Stimulated activated CD8-positive, alpha-beta memory T cell treated with anti-CD3 and anti-CD28 coated beads, Interleukin-7, amount 100 ng/mL, for 48 hours (primary cell): ENCODE data around the gene ANKFN1.

ENCODE experiments used
- DNase-seq, 2 donors: peaks; one replicate each; pipeline ENCODE4 v3.0.0-alpha.2; 2020; ENCODE audit warnings: low read depth in 1 of 2; ENCODE audit errors: extremely low read depth in 1 of 2

The ANKFN1 gene

DNA sequence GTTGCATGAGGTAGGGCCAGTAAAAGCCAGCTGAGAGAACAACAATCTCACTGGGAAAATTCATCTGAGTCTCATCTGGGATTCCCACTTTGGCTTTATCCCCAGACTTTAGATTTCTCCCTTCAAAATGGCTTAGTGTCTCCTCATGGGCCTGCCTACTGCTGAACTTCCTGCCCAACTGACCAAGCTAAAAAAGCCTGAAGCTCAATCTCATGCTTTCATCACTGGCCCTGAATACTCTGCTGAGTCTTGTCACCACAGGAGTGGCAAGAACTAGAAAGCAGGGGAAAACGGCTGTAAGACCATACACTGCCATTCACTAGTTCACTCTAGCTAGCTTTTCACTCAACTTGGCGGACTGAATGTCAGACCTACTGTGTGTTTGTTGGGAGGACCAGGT is 343.9 kb downstream of the ANKFN1 start:
- no peak for DNase-seq

DNA sequence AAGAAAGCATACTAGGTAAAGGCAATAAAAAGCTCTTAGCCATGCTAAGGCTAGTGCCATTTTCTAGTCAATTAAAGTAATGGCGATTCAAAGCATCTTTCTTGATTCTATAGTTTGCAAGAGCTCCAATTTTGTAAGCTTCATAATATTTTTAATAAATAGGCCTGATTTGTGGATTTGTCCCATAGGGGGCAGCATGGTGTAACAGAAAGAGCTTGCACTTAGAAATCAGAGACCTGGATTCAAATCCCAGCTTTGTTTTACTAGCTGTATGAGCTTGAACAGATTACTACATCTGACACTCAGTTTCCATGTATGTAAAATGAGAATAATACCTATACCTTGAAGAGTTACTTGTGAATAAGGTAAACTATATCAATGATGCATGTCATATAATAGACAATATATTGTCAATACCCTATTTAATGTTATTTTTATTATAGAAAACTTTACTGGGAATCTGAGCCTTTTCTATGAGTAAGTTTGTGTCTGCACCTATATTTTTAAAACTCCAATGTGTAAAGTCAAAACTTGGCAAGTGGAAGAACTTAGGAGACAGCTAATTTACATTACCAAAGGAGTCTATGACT is 346.6 kb downstream of the ANKFN1 start:
- DNase-seq, result no peak

- DNase-seq, result no peak
Observed at GRCh38 chr17:56502120-56502654, 348.9 kb downstream of the ANKFN1 start.

GRCh38 chr17:56505154-56505756 is 352.0 kb downstream of the ANKFN1 start:
- DNase-seq, result no peak

GRCh38 chr17:56506349-56506748 is 353.1 kb downstream of the ANKFN1 start:
- DNase-seq, result no peak

DNA sequence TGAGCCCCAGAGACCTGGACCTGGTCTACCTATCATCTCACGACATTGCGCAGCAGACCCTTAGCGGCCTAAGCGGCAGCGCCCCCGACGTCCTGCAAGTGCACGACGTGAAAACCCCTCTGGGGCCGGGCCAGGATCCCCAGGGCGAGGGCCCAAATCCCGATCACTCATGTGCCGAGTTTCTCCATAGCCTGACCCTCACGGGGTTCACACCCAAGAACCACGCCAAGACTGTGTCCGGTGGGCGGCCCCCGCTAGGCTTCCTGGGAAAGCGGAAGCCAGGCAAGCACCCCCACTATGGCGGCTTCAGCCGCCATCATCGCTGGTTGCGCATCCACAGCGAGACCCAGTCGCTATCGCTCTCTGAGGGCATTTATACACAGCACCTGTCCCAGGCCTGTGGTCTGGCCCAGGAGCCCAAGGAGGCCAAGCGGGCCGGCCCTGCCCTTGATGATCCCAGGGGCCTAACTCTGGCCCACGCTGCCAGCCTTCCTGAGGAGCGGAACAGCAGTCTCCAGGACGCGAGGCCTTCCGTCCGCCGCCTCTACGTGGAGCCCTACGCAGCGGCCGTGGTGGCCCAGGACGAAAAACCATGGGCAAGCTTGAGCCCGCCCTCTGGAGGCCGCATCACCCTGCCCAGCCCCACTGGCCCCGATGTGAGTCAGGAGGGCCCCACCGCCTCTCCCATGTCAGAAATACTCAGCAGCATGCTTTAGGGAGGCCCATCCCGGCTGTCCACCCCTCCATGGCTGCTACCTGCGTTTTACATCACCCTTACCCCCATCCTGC is 357.5 kb downstream of the ANKFN1 start:
- DNase-seq, result no peak

DNA sequence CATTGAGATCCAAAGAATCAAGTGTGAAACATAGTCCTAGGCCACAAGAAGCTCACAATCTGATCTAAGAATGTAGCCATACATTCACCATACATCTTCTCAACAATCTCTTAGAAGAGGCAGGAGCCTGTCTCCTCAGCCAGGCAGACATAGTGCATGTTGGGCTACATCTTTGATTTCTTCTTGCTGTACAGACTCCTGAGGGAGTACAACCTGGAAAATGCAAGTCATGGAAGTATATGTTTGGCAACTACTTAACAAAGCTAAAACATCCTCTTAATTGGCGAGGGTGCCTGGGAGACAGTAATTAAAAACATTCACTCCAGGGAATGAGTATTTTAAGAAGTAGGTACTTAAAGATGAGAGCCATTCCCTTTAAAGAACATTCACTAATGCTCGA is 361.0 kb downstream of the ANKFN1 start:
- no peak for DNase-seq

GRCh38 chr17:56514899-56515298 is 361.6 kb downstream of the ANKFN1 start:
- no peak for DNase-seq

GRCh38 chr17:56521414-56522141 is 368.3 kb downstream of the ANKFN1 start:
- no peak for DNase-seq

DNA sequence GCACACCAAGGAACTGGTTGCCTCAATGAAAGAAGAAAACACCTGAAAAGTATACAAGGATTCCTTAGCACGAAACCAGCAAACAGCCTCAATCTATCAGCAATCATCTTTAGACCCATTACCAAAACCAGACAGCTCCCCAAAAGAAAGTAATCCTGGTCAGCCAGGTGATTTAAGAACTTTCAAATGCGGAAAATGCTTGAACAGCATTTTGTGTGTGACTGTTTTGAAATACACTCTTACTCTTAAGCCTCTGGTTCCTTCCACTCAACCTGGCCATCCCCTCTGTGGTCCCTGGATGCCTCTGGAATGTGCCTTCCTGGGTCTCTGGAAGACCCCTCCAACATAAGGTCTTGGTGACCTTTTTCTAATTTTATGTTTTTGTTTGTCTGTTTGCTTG is 369.8 kb downstream of the ANKFN1 start:
- no peak for DNase-seq

- DNase-seq, result no peak
Observed at GRCh38 chr17:56528696-56529095, 375.4 kb downstream of the ANKFN1 start.

- no peak for DNase-seq
Observed at GRCh38 chr17:56532926-56533325, 379.7 kb downstream of the ANKFN1 start.

DNA sequence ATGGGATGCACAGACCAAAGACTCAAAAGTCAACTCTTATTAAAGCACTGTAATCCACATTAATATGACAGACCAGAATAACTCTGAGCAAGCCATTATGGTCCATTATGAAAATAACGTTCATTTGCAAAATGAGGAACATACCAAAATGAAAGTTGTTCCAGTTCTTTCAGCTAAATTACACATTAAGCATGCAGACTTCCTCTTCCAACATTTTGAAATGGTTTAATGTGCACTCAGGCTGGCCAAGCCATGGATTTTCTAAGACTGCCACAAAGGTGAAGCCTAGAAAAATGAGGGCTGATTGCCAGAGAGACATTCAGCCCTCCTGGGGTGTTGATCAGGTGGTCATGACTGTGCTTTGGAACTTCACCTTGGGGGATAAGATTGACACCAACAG is 383.5 kb downstream of the ANKFN1 start:
- DNase-seq, result no peak

DNA sequence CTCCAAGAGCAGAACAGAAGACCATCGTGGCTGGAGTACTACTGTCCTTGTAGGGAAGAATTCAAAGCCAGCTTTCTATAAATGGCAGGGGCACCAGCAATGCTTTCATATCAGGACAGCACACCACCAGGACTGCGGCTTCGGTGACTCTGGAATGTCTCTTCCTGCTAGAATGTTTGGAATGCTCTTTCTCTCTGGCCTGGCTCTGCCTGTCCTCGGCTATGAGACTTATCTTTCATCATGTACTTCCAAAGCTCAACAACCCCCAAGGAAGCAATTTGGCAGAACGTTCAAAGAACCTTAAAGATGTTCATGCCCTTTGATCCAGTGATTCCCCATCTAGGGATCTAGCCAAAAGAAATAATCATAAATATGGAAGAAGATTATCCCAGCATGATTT is 387.6 kb downstream of the ANKFN1 start:
- no peak for DNase-seq

DNA sequence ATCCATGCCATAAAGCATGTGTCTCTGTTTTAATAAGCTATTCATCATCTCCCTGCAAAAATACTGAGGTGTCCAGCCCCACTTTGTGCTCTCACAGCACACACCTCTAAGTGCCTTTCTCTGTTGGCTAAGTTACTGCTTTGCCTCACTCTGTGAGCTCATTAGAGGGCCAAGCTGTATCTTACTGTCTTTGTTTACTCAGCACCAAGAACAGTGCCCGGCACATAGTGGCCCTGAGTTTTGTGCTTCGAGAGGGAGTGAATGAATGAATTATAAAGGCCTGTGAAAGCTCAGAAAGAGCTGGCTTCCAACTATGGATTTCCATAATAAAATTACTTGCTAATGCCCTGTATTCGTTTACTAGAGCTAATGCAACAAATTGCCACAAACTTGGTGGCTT is 390.0 kb downstream of the ANKFN1 start:
- DNase-seq, result no peak

- no peak for DNase-seq
Observed at GRCh38 chr17:56545106-56545505, 391.8 kb downstream of the ANKFN1 start.

DNA sequence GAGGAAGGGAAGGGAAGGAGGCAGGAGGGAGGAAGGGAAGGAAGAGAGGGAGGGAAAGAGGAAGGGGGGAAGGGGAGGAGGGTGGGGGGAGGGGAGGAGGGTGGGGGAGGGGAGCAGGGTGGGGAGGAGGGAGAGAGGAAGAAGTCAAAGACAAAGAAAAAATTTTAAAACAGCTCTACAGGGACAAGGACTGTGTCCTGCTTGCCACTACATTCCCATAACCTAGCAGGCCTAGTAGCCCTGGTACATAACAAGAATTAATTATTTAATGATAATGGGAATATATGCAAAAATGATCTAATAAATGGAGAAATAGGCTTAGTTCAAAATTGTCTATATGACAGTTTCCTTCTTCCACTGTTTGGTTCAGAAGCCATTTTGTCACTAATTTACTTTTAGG is 392.7 kb downstream of the ANKFN1 start:
- DNase-seq, result no peak

GRCh38 chr17:56548661-56549060 is 395.4 kb downstream of the ANKFN1 start:
- no peak for DNase-seq

DNA sequence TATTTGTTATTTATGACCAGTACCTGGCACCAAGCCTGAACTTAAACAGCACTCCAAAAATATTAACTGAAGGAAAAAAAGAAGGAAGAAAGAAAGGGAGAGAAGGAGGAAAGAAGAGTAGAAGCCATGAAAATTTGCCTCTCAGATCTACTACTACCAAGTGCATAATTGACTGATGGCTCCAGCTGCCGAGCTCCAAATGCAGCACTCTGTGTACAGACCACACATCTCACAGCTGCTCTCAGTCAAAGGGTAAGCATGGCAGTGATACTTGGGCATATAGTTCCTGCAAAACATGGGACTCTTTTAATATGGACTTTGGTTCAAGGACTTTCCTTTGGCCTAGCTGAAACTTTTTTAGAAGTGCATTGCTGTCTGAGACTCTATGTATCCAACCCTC is 396.2 kb downstream of the ANKFN1 start:
- DNase-seq, result no peak

- no peak for DNase-seq
Observed at GRCh38 chr17:56557682-56558081, 404.4 kb downstream of the ANKFN1 start.

GRCh38 chr17:56558088-56558487 is 404.8 kb downstream of the ANKFN1 start:
- no peak for DNase-seq
